Large intestine (tissue), 12 donors: ENCODE measurements around the gene NANS. TPM values are rescaled to one million over a fixed set of nuclear protein-coding genes. Genes with fewer than 3 reads are reported as not detected.

Experiments used
- DNase-seq, 2 donors: peaks; one replicate each; pipeline versions ENCODE4 v3.0.0 to v3.0.0-alpha.2; 2013
- H3K27ac ChIP-seq: one replicate; pipeline ENCODE4 v1.5.1; 2013; ENCODE audit warnings: low read length
- H3K27me3 ChIP-seq: 2 replicates; pipeline ENCODE4 v1.6.1; 2013; ENCODE audit warnings: low read length; ENCODE audit not compliant: control insufficient read depth, insufficient read depth
- H3K36me3 ChIP-seq: 2 replicates; pipeline ENCODE4 v1.6.1; 2013; ENCODE audit warnings: low read length; ENCODE audit not compliant: control insufficient read depth, insufficient read depth
- H3K4me1 ChIP-seq: one replicate; pipeline ENCODE4 v1.6.1; 2013; ENCODE audit warnings: low read length; ENCODE audit not compliant: control insufficient read depth, insufficient read depth
- H3K4me3 ChIP-seq: one replicate; pipeline ENCODE4 v1.5.1; 2013; ENCODE audit warnings: low read length
- H3K9me3 ChIP-seq: one replicate; pipeline ENCODE4 v1.6.1; 2013; ENCODE audit warnings: mild to moderate bottlenecking, low read depth, low read length, moderate library complexity; ENCODE audit not compliant: control insufficient read depth
- WGBS: methylation state at CpG from one replicate; pipeline ENCODE4 v1.1.5; 2013; ENCODE audit warnings: low lambda C conversion rate; ENCODE audit not compliant: insufficient coverage; 5-methylcytosine and 5-hydroxymethylcytosine counted together
- long read RNA-seq, 11 donors: transcript quantifications; one replicate each; lab custom pipeline, GENCODE V29; 2026
- polyA plus RNA-seq: library from polyadenylated mRNA; unstranded; fragments of 120-200 nt; gene quantifications from one replicate; pipeline ENCODE4 v1.2.1, GENCODE V29; 2013

Gene NANS, protein sequence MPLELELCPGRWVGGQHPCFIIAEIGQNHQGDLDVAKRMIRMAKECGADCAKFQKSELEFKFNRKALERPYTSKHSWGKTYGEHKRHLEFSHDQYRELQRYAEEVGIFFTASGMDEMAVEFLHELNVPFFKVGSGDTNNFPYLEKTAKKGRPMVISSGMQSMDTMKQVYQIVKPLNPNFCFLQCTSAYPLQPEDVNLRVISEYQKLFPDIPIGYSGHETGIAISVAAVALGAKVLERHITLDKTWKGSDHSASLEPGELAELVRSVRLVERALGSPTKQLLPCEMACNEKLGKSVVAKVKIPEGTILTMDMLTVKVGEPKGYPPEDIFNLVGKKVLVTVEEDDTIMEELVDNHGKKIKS
- polyA plus RNA-seq, result 70.4 TPM
- long read RNA-seq, donor 1, transcript NANS-201 (6 exons, 1,170 nt), result major isoform, 20 of 34 reads
- long read RNA-seq, donor 1, partial matches to known transcripts, result 12 of 34 reads
- long read RNA-seq, donor 1, other reads (novel, unspliced or antisense), result 0 of 34 reads
- long read RNA-seq, donor 2, transcript NANS-201 (6 exons, 1,170 nt), result major isoform, 33 of 70 reads
- long read RNA-seq, donor 2, partial matches to known transcripts, result 35 of 70 reads
- long read RNA-seq, donor 2, other reads (novel, unspliced or antisense), result 0 of 70 reads
- long read RNA-seq, donor 3, result 0 reads
- long read RNA-seq, donor 4, transcript NANS-201 (6 exons, 1,170 nt), result major isoform, 5 of 5 reads
- long read RNA-seq, donor 4, partial matches to known transcripts, result 0 of 5 reads
- long read RNA-seq, donor 4, other reads (novel, unspliced or antisense), result 0 of 5 reads
- long read RNA-seq, donor 5, transcript NANS-201 (6 exons, 1,170 nt), result major isoform, 21 of 27 reads
- long read RNA-seq, donor 5, partial matches to known transcripts, result 5 of 27 reads
- long read RNA-seq, donor 5, other reads (novel, unspliced or antisense), result 0 of 27 reads
- long read RNA-seq, donor 6, transcript NANS-201 (6 exons, 1,170 nt), result major isoform, 31 of 56 reads
- long read RNA-seq, donor 6, partial matches to known transcripts, result 24 of 56 reads
- long read RNA-seq, donor 6, other reads (novel, unspliced or antisense), result 0 of 56 reads
- long read RNA-seq, donor 7, transcript NANS-201 (6 exons, 1,170 nt), result major isoform, 17 of 17 reads
- long read RNA-seq, donor 7, partial matches to known transcripts, result 0 of 17 reads
- long read RNA-seq, donor 7, other reads (novel, unspliced or antisense), result 0 of 17 reads
- long read RNA-seq, donor 8, transcript NANS-201 (6 exons, 1,170 nt), result major isoform, 36 of 114 reads
- long read RNA-seq, donor 8, partial matches to known transcripts, result 54 of 114 reads
- long read RNA-seq, donor 8, other reads (novel, unspliced or antisense), result 21 of 114 reads
- long read RNA-seq, donor 9, transcript NANS-201 (6 exons, 1,170 nt), result major isoform, 26 of 92 reads
- long read RNA-seq, donor 9, partial matches to known transcripts, result 65 of 92 reads
- long read RNA-seq, donor 9, other reads (novel, unspliced or antisense), result 0 of 92 reads
- long read RNA-seq, donor 10, transcript NANS-201 (6 exons, 1,170 nt), result major isoform, 33 of 58 reads
- long read RNA-seq, donor 10, partial matches to known transcripts, result 24 of 58 reads
- long read RNA-seq, donor 10, other reads (novel, unspliced or antisense), result 0 of 58 reads
- long read RNA-seq, donor 11, transcript NANS-201 (6 exons, 1,170 nt), result major isoform, 21 of 27 reads
- long read RNA-seq, donor 11, partial matches to known transcripts, result 5 of 27 reads
- long read RNA-seq, donor 11, other reads (novel, unspliced or antisense), result 0 of 27 reads

DNA sequence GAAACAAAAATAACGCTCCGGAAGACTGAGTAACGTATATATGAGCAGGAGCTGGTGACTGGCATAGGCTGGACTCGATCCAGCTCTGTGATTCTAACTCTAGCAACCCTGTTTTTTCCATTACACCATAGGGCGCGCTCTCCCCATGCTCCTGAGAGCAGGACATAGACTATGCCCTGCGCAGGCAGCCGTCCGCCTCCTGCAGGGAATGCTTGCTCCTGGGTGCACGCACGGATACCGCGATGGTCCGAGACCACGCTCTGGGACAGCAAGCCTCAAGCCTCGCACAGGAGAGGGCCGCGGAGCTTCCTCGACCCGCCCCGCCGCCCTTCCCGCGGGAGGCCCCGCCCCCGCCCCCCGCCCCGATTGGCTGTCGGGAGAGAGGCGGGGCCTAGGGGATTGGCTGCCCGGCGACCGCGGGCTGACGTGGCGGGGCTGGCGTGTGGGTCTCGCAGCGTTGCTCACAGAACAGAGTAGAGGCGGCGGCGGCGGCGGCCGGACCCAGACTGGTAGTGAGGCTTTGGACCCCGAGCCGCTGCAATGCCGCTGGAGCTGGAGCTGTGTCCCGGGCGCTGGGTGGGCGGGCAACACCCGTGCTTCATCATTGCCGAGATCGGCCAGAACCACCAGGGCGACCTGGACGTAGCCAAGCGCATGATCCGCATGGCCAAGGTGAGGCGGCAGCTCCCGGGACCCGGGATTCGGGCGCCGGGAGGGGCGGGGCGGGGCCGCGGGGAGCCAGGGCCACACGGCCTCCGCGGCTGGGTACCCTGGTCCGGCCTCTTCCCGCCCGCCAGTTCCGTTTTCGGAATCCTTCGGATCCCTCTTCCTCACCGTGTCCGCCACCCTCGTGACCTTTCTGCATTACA is at the start of gene NANS:
TSS of gene NANS (plus strand) at position 464 of the 869 bp plus-strand sequence. CDS start at position 541, 77 bp downstream.
- H3K36me3 ChIP-seq, result peaks cover 6% of the 10 kb centered on the region
- WGBS, result no CpG with 5 or more reads among the region's 80 CpGs

GRCh38 chr9:98007251-98007928 is 49.1 kb upstream of the NANS start:
- Histone ChIP-seq H3K27ac (no peak overlapping the region), H3K27me3 (no peaks in the 10 kb centered on the region), H3K4me1 (peaks cover 4% of the 10 kb centered on the region), H3K9me3 (no peaks in the 10 kb centered on the region), H3K36me3 (peaks cover 82% of the 10 kb centered on the region), H3K4me3 (no peak overlapping the region)
- 80% methylated on average over 2 of the region's 13 CpGs for WGBS
- DNase-seq, result no peak

More for the DNA sequence above, at the start of gene NANS:
- H3K9me3 ChIP-seq, result no peaks in the 10 kb centered on the region
- peak within 1 kb of the TSS; percentile 89 for H3K27ac ChIP-seq
- H3K4me1 ChIP-seq, result peaks cover 5% of the 10 kb centered on the region
- DNase-seq, result peak; percentile 93 to 95
- H3K27me3 ChIP-seq, result no peaks in the 10 kb centered on the region
- H3K4me3 ChIP-seq, result peak within 1 kb of the TSS; percentile 80

DNA sequence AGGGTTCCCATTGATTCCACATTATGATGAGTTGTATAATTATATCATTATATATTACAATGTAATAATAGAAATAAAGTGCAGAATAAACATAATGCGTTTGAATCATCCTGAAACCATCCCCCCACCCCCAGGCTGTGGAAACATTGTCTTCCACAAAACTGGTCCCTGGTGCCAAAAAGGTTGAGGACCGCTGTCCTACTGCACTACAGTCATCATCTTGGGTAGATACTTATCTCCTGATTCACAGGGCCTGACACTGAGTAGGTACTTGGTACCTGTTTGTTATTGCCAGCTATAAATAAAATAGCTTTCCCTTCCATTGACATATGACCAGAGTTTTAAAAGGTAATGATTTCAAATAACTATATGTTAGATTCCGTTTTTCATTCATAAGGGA is 47.8 kb upstream of the NANS start:
- H3K9me3 ChIP-seq, result no peaks in the 10 kb centered on the region
- DNase-seq, result no peak
- H3K27ac ChIP-seq, result no peak overlapping the region
- H3K4me3 ChIP-seq, result no peak overlapping the region
- peaks cover 87% of the 10 kb centered on the region for H3K36me3 ChIP-seq
- no peaks in the 10 kb centered on the region for H3K27me3 ChIP-seq
- peaks cover 4% of the 10 kb centered on the region for H3K4me1 ChIP-seq
- WGBS, result 86% methylated on average over 1 of the region's 3 CpGs

- DNase-seq, result no peak
- peaks cover 90% of the 10 kb centered on the region for H3K36me3 ChIP-seq
- H3K27me3 ChIP-seq, result no peaks in the 10 kb centered on the region
- no peak overlapping the region for H3K27ac ChIP-seq
- no peaks in the 10 kb centered on the region for H3K9me3 ChIP-seq
- no peak overlapping the region for H3K4me3 ChIP-seq
- WGBS, result no CpG with 5 or more reads among the region's 6 CpGs
- peaks cover 4% of the 10 kb centered on the region for H3K4me1 ChIP-seq
These were observed 47.1 kb upstream of the NANS start for GRCh38 chr9:98009437-98009836.

GRCh38 chr9:98009936-98010335 is 46.6 kb upstream of the NANS start:
- Histone ChIP-seq H3K4me1 (peaks cover 4% of the 10 kb centered on the region), H3K4me3 (no peak overlapping the region), H3K9me3 (no peaks in the 10 kb centered on the region), H3K36me3 (peaks cover 90% of the 10 kb centered on the region), H3K27ac (no peak overlapping the region), H3K27me3 (no peaks in the 10 kb centered on the region)
- WGBS, result no CpG with 5 or more reads among the region's 1 CpG
- no peak for DNase-seq

- WGBS, result no CpG with 5 or more reads among the region's 2 CpGs
- no peak overlapping the region for H3K4me3 ChIP-seq
- H3K27me3 ChIP-seq, result no peaks in the 10 kb centered on the region
- H3K4me1 ChIP-seq, result peaks cover 4% of the 10 kb centered on the region
- no peaks in the 10 kb centered on the region for H3K9me3 ChIP-seq
- peak; percentile 41 to 73 for DNase-seq
- H3K36me3 ChIP-seq, result peaks cover 89% of the 10 kb centered on the region
- no peak overlapping the region for H3K27ac ChIP-seq
These were observed 46.1 kb upstream of the NANS start for GRCh38 chr9:98010445-98010844.

GRCh38 chr9:98011122-98011521 is 45.4 kb upstream of the NANS start:
- Histone ChIP-seq H3K4me3 (no peak overlapping the region), H3K27me3 (no peaks in the 10 kb centered on the region), H3K27ac (peak overlapping the region; percentile 57), H3K36me3 (peaks cover 87% of the 10 kb centered on the region), H3K9me3 (no peaks in the 10 kb centered on the region), H3K4me1 (peaks cover 4% of the 10 kb centered on the region)
- 92% methylated on average over 6 of the region's 7 CpGs for WGBS
- no peak for DNase-seq

DNA sequence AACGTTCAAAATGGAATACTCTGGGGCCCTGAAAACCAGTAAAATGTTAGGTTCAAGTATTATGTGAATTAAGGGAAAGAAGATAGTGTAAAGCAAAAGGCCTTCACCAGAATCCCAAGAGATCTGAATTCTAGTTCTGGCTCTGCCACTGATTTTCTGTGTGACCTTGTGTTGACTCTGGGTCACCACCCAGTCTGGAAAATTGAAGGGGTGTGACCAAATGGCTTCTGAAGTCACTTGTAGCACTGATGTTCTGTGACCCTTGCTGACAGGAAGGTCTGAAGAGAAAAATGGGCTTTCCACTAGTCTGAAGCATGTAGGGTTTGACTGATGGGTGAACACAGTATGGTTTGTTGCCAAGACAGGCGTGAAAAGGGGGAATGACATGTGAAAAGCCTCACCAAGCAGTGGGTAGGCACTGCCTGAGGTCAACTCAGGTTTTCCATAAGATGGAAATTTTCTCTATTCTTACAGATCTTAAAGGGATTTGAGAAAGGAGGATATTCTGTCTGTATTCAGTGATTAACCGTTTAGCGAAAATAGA is 40.3 kb upstream of the NANS start:
- no peak for DNase-seq
- Histone ChIP-seq H3K36me3 (peaks cover 64% of the 10 kb centered on the region), H3K9me3 (no peaks in the 10 kb centered on the region), H3K4me3 (no peak overlapping the region), H3K27ac (no peak overlapping the region), H3K27me3 (no peaks in the 10 kb centered on the region), H3K4me1 (peaks cover 13% of the 10 kb centered on the region)
- WGBS, result 100% methylated on average over 1 of the region's 4 CpGs
